H9 (cell line): ENCODE results near the gene PLCXD3. TPM values are rescaled to one million over a fixed set of nuclear protein-coding genes. Genes with fewer than 3 reads are reported as not detected.

ENCODE experiments used
- DNase-seq: peaks from one replicate; pipeline ENCODE4 v3.0.0-alpha.2; 2017
- H2AFZ ChIP-seq: one replicate; pipeline ENCODE4 v1.6.1; 2013; ENCODE audit warnings: mild to moderate bottlenecking, low read length, control low read depth, moderate library complexity
- H2AK5ac ChIP-seq: 2 replicates; pipeline ENCODE4 v1.6.1; 2013; ENCODE audit warnings: low read length, control low read depth, mixed read lengths; ENCODE audit not compliant: insufficient read length
- H2BK120ac ChIP-seq: one replicate; pipeline ENCODE4 v1.6.1; 2013; ENCODE audit warnings: low read depth, mild to moderate bottlenecking, low read length, control low read depth, inconsistent platforms; ENCODE audit not compliant: poor library complexity, severe bottlenecking
- H2BK12ac ChIP-seq: 2 replicates; pipeline ENCODE4 v1.6.1; 2013; ENCODE audit warnings: low read length, control low read depth, mixed read lengths, low read depth; ENCODE audit not compliant: insufficient read length
- H2BK15ac ChIP-seq: 2 replicates; pipeline ENCODE4 v1.6.1; 2013; ENCODE audit warnings: low read depth, low read length, control low read depth
- H2BK20ac ChIP-seq: one replicate; pipeline ENCODE4 v1.6.1; 2013; ENCODE audit warnings: low read depth, mild to moderate bottlenecking, low read length, control low read depth, inconsistent platforms; ENCODE audit not compliant: poor library complexity, severe bottlenecking
- H2BK5ac ChIP-seq: 2 replicates; pipeline ENCODE4 v1.6.1; 2013; ENCODE audit warnings: low read length, control low read depth, mixed read lengths; ENCODE audit not compliant: insufficient read length
- H3K14ac ChIP-seq: 2 replicates; pipeline ENCODE4 v1.6.1; 2013; ENCODE audit warnings: low read length, control low read depth; ENCODE audit not compliant: insufficient read depth
- H3K18ac ChIP-seq: 2 replicates; pipeline ENCODE4 v1.6.1; 2013; ENCODE audit warnings: low read depth, mild to moderate bottlenecking, mixed read lengths, low read length, control low read depth; ENCODE audit not compliant: insufficient read length
- H3K23ac ChIP-seq: 2 replicates; pipeline ENCODE4 v1.6.1; 2013; ENCODE audit warnings: low read length, control low read depth, mixed read lengths, low read depth; ENCODE audit not compliant: insufficient read length
- H3K23me2 ChIP-seq: 2 replicates; pipeline ENCODE4 v1.6.1; 2013; ENCODE audit warnings: low read depth, mild to moderate bottlenecking, mixed read lengths, low read length, control low read depth; ENCODE audit not compliant: insufficient read length, poor library complexity, severe bottlenecking
- H3K27ac ChIP-seq: 2 replicates; pipeline ENCODE4 v1.5.1; 2013; ENCODE audit warnings: low read length, control low read depth, mixed read lengths, low read depth; ENCODE audit not compliant: insufficient read length
- H3K27me3 ChIP-seq: 2 replicates; pipeline ENCODE4 v1.6.1; 2013; ENCODE audit warnings: low read length, control low read depth, inconsistent platforms; ENCODE audit not compliant: insufficient read depth
- H3K4ac ChIP-seq: 2 replicates; pipeline ENCODE4 v1.6.1; 2013; ENCODE audit warnings: low read depth, mild to moderate bottlenecking, control low read depth, inconsistent platforms, low read length, moderate library complexity
- H3K4me1 ChIP-seq: 2 replicates; pipeline ENCODE4 v1.6.1; 2013; ENCODE audit warnings: low read length, control low read depth, inconsistent platforms; ENCODE audit not compliant: insufficient read depth
- H3K4me2 ChIP-seq: 2 replicates; pipeline ENCODE4 v1.6.1; 2013; ENCODE audit warnings: low read length, control low read depth, mixed read lengths; ENCODE audit not compliant: insufficient read length, insufficient read depth
- H3K56ac ChIP-seq: 2 replicates; pipeline ENCODE4 v1.6.1; 2013; ENCODE audit warnings: low read depth, mild to moderate bottlenecking, mixed read lengths, low read length, control low read depth; ENCODE audit not compliant: insufficient read length
- H3K79me1 ChIP-seq: 2 replicates; pipeline ENCODE4 v1.6.1; 2013; ENCODE audit warnings: low read depth, mild to moderate bottlenecking, moderate library complexity, low read length, control low read depth, inconsistent platforms; ENCODE audit not compliant: insufficient read depth, poor library complexity, severe bottlenecking
- H3K79me2 ChIP-seq: 2 replicates; pipeline ENCODE4 v1.6.1; 2013; ENCODE audit warnings: low read length, control low read depth, inconsistent platforms; ENCODE audit not compliant: insufficient read depth
- H3K9ac ChIP-seq: 2 replicates; pipeline ENCODE4 v1.6.1; 2013; ENCODE audit warnings: low read length, control low read depth, mixed read lengths; ENCODE audit not compliant: insufficient read length; ENCODE audit errors: extremely low read depth
- H3K9me3 ChIP-seq: one replicate; pipeline ENCODE4 v1.6.1; 2013; ENCODE audit warnings: low read depth, low read length, inconsistent platforms; ENCODE audit not compliant: control insufficient read depth
- H3T11ph ChIP-seq: one replicate; pipeline ENCODE4 v1.6.1; 2013; ENCODE audit warnings: mild to moderate bottlenecking, low read length, control low read depth, inconsistent platforms
- H4K20me1 ChIP-seq: one replicate; pipeline ENCODE4 v1.6.1; 2013; ENCODE audit not compliant: control insufficient read depth, insufficient read length, insufficient read depth
- H4K5ac ChIP-seq: 2 replicates; pipeline ENCODE4 v1.6.1; 2013; ENCODE audit warnings: low read depth, mild to moderate bottlenecking, mixed read lengths, low read length, control low read depth; ENCODE audit not compliant: insufficient read length
- H4K8ac ChIP-seq: replicated peaks from 2 replicates; pipeline ENCODE4 v1.6.1; 2013; ENCODE audit warnings: low read length, control low read depth, mixed read lengths, low read depth; ENCODE audit not compliant: insufficient read length
- H4K91ac ChIP-seq: 2 replicates; pipeline ENCODE4 v1.6.1; 2013; ENCODE audit warnings: low read depth, mild to moderate bottlenecking, moderate library complexity, mixed read lengths, low read length, control low read depth; ENCODE audit not compliant: insufficient read length
- H3K27ac Mint-ChIP-seq, 3 experiments: 2 replicates in 2 of 3; 3 replicates in 1 of 3; pipeline ENCODE4 v1.8.0; 2020 to 2021; ENCODE audit warnings: mixed read lengths in 3 of 3, mild to moderate bottlenecking in 1 of 3, moderate library complexity in 1 of 3
- H3K27me3 Mint-ChIP-seq: 2 replicates; pipeline ENCODE4 v1.8.0; 2021; ENCODE audit warnings: low read depth, mild to moderate bottlenecking, moderate library complexity, mixed read lengths
- H3K36me3 Mint-ChIP-seq, 3 experiments: 2 replicates in 2 of 3; 3 replicates in 1 of 3; pipeline ENCODE4 v1.8.0; 2020 to 2021; ENCODE audit warnings: low read depth in 3 of 3, mixed read lengths in 3 of 3; ENCODE audit not compliant: insufficient read depth in 1 of 3
- H3K4me1 Mint-ChIP-seq, 2 experiments: 2 replicates each; pipeline ENCODE4 v1.8.0; 2020; ENCODE audit warnings: mixed read lengths in 2 of 2
- H3K4me3 Mint-ChIP-seq, 2 experiments: 2 replicates in 1 of 2; 3 replicates in 1 of 2; pipeline ENCODE4 v1.8.0; 2020 to 2021; ENCODE audit warnings: mild to moderate bottlenecking in 2 of 2, mixed read lengths in 2 of 2, moderate library complexity in 1 of 2
- H3K9me3 Mint-ChIP-seq, 2 experiments: 2 replicates in 1 of 2; 3 replicates in 1 of 2; pipeline ENCODE4 v1.8.0; 2020; ENCODE audit warnings: mild to moderate bottlenecking in 2 of 2, mixed read lengths in 2 of 2, moderate library complexity in 1 of 2
- CTCF ChIP-seq: fragments of 200-600 bp; sonication (generic); conservative IDR thresholded peaks from 3 replicates; pipeline ENCODE4 v1.8.0; 2021; ENCODE audit warnings: antibody characterized with exemption, mild to moderate bottlenecking
- WGBS: extraction: QIAGEN DNeasy Blood & Tissue Kit; methylation state at CpG from one replicate; pipeline ENCODE4 v1.1.7; 2013; ENCODE audit warnings: missing lambda C conversion rate, low lambda C conversion rate, mixed read lengths; ENCODE audit not compliant: insufficient read length; ENCODE audit errors: extremely low coverage; 5-methylcytosine and 5-hydroxymethylcytosine counted together
- total RNA-seq: library from RNA; stranded (reverse); gene quantifications from 2 replicates; pipeline ENCODE4 v1.2.1, GENCODE V29; 2021

The PLCXD3 gene
- total RNA-seq, 1 experiment from 2014 or later, result not detected

- Histone ChIP-seq H3K23ac (no peak overlapping the region), H4K20me1 (no peaks in the 10 kb centered on the region), H3K56ac (no peak overlapping the region), H4K5ac (no peak overlapping the region), H2BK15ac (no peak overlapping the region), H2BK12ac (no peak overlapping the region), H2BK20ac (no peak overlapping the region), H3K4ac (no peak overlapping the region), H3T11ph (no peak overlapping the region), H3K27me3 (no peaks in the 10 kb centered on the region), H3K4me2 (no peak overlapping the region), H2BK5ac (no peak overlapping the region), H3K23me2 (no peaks in the 10 kb centered on the region), H3K27ac (no peak overlapping the region), H2BK120ac (no peak overlapping the region), H4K91ac (no peak overlapping the region), H3K4me1 (no peaks in the 10 kb centered on the region), H3K79me2 (no peaks in the 10 kb centered on the region), H3K9me3 (no peaks in the 10 kb centered on the region), H3K79me1 (no peaks in the 10 kb centered on the region), H3K18ac (no peak overlapping the region), H3K9ac (no peak overlapping the region), H2AK5ac (no peak overlapping the region), H4K8ac (no peak overlapping the region), H2AFZ (no peak overlapping the region), H3K14ac (no peak overlapping the region)
- H3K9me3 Mint-ChIP-seq, result peaks cover 6 to 13% of the 10 kb centered on the region in 2 experiments
- H3K4me1 Mint-ChIP-seq, result no peaks in the 10 kb centered on the region
- WGBS, result no CpG with 5 or more reads among the region's 1 CpG
- H3K36me3 Mint-ChIP-seq, result no peaks in the 10 kb centered on the region; a peak in 1 of 7 replicates
- H3K4me3 Mint-ChIP-seq, result no peak overlapping the region
- no peaks in the 10 kb centered on the region; the same call in 1 of the 2 replicates for H3K27me3 Mint-ChIP-seq
- TF ChIP-seq CTCF, result no peak
- no peak for DNase-seq
- H3K27ac Mint-ChIP-seq, result no peak overlapping the region
These were observed 22.1 kb upstream of the PLCXD3 start for GRCh38 chr5:41532485-41532884.
